Keratinocyte (primary cell): ENCODE results near the gene INPP5K. TPM values are rescaled to one million over a fixed set of nuclear protein-coding genes. Genes with fewer than 3 reads are reported as not detected.

Experiments used
- DNase-seq: peaks from one replicate; pipeline ENCODE4 v3.0.0-alpha.2; 2011; ENCODE audit warnings: low read depth, missing footprints, low spot score
- FAIRE-seq: peaks from 2 replicates; lab custom pipeline; 2011; peaks lifted over from hg19 to GRCh38; lab: Jason Lieb, UNC
- H2AFZ ChIP-seq: 2 replicates; pipeline ENCODE4 v1.6.0; 2012; ENCODE audit warnings: low read length, control low read depth, inconsistent platforms; ENCODE audit not compliant: control insufficient read depth
- H3K27ac ChIP-seq: 2 replicates; pipeline ENCODE4 v1.5.1; 2011; ENCODE audit warnings: low read length; ENCODE audit not compliant: control insufficient read depth, insufficient read depth
- H3K27me3 ChIP-seq: 3 replicates; pipeline ENCODE4 v1.6.0; 2011; ENCODE audit warnings: low read length; ENCODE audit not compliant: control insufficient read depth, insufficient read depth; ENCODE audit errors: extremely low read depth
- H3K36me3 ChIP-seq, 2 experiments: 2 replicates in 1 of 2; 3 replicates in 1 of 2; pipeline ENCODE4 v1.5.1; 2011; ENCODE audit warnings: low read length in 2 of 2, mild to moderate bottlenecking in 1 of 2; ENCODE audit not compliant: control insufficient read depth in 2 of 2, insufficient read depth in 2 of 2; ENCODE audit errors: extremely low read depth in 1 of 2
- H3K4me1 ChIP-seq: 3 replicates; pipeline ENCODE4 v1.5.1; 2011; ENCODE audit warnings: low read length; ENCODE audit not compliant: control insufficient read depth, insufficient read depth; ENCODE audit errors: extremely low read depth
- H3K4me2 ChIP-seq: 3 replicates; pipeline ENCODE4 v1.6.0; 2011; ENCODE audit warnings: low read depth, low read length; ENCODE audit not compliant: control insufficient read depth, insufficient read depth; ENCODE audit errors: extremely low read depth
- H3K4me3 ChIP-seq, 3 experiments: fragments of 200-600 bp in 1 of 3; sonication (generic) in 1 of 3; 2 replicates in 2 of 3; 3 replicates in 1 of 3; pipeline ENCODE4 v1.5.1; 2011 to 2016; ENCODE audit warnings: low read length in 3 of 3, mild to moderate bottlenecking in 3 of 3, control low read depth in 2 of 3, inconsistent platforms in 1 of 3, low read depth in 1 of 3, mixed read lengths in 1 of 3, mixed run types in 1 of 3, moderate library complexity in 1 of 3; ENCODE audit not compliant: control insufficient read depth in 2 of 3, insufficient read depth in 2 of 3; ENCODE audit errors: extremely low read depth in 1 of 3
- H3K79me2 ChIP-seq: 2 replicates; pipeline ENCODE4 v1.6.0; 2012; ENCODE audit warnings: low read length; ENCODE audit not compliant: control insufficient read depth, insufficient read depth
- H3K9ac ChIP-seq: 3 replicates; pipeline ENCODE4 v1.6.0; 2011; ENCODE audit warnings: low read length; ENCODE audit not compliant: control insufficient read depth, insufficient read depth; ENCODE audit errors: extremely low read depth
- H3K9me1 ChIP-seq: 3 replicates; pipeline ENCODE4 v1.6.0; 2011; ENCODE audit warnings: low read length; ENCODE audit not compliant: control insufficient read depth, insufficient read depth; ENCODE audit errors: extremely low read depth
- H3K9me3 ChIP-seq: 2 replicates; pipeline ENCODE4 v1.5.1; 2012; ENCODE audit warnings: low read depth, low read length; ENCODE audit not compliant: control insufficient read depth
- H4K20me1 ChIP-seq: 3 replicates; pipeline ENCODE4 v1.6.0; 2011; ENCODE audit warnings: low read length; ENCODE audit not compliant: control insufficient read depth, insufficient read depth; ENCODE audit errors: extremely low read depth
- CTCF ChIP-seq, 3 experiments: IDR thresholded peaks in 1 of 3; conservative IDR thresholded peaks in 1 of 3; optimal IDR thresholded peaks in 1 of 3; 2 replicates in 2 of 3; 3 replicates in 1 of 3; pipeline versions ENCODE3 to v1.5.1; 2011; ENCODE audit warnings: low read length in 3 of 3, mild to moderate bottlenecking in 3 of 3, moderate library complexity in 2 of 3, control low read depth in 1 of 3, inconsistent platforms in 1 of 3; ENCODE audit not compliant: insufficient read depth in 2 of 3; ENCODE audit errors: extremely low read depth in 1 of 3
- EZH2 ChIP-seq: IDR thresholded peaks from one replicate; pipeline ENCODE4 v1.6.1; 2012; ENCODE audit warnings: inconsistent platforms, mild to moderate bottlenecking, low read length, moderate library complexity
- dilution Hi-C: fragments of 300-500 bp; cut with MboI; formaldehyde crosslinking; loops from one replicate; pipeline ENCODE4 v1.7.0; 2020; ENCODE audit warnings: low sequenced_read_pairs; ENCODE audit not compliant: extremely low pct_ligation_motif_present
- polyA plus RNA-seq, 5 experiments: library from polyadenylated mRNA; depleted of rRNA in 3 of 5; stranded (reverse) in 3 of 5; stranded (forward) in 1 of 5; unstranded in 1 of 5; fragments of >200 nt; gene quantifications; 1 replicate in 1 of 5; 2 replicates in 3 of 5; 3 replicates in 1 of 5; pipeline versions ENCODE4 v1.2.1 to v1.2.3, GENCODE V29; 2011 to 2012; ENCODE audit warnings: missing spikeins in 2 of 5, low read depth in 1 of 5, low replicate concordance in 1 of 5

Gene INPP5K
- polyA plus RNA-seq, 1 donor (not counting 4 experiments of a cell fraction or from before 2014, with no cell fraction given), result 23.0 TPM

DNA sequence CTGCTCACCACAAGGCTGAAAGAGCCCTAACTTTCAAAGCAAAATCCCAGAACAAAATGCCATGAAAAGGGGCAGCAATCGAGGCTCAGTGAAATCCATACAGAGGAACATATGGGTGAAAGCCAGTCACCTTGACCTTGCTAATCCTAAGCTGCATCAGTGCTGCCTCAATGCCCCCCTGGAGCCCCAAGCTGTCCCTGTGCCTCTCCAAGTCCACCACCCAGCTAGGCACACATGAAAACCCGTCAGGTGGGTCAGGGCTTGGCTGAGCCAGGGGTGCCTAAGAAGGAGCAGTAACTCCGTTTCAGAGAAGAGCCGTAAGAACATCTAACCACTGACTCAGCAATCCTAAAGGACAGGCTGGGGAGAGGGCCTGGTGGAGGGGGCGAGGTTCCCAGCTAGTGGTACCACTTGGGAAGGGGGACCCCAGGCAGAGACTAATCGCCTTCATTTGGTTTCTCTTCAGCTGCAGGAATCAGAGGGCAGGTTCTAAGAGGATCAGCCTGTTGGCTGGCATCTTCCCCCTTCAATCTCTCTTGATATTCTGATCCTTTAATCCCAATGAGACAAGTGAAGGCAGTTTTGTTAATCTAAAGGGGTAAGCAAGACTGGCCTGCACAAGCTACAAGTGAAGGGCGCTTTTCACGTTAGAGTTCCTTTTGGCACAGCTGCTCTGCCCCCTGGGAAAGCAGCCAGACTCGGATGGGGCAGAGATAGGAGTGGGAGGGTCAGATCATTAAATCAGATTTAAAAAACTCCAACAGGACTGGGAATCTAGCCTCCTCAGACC, 38.5 kb upstream of the INPP5K start:
- peaks cover 23% of the 10 kb centered on the region for H3K4me1 ChIP-seq

DNA sequence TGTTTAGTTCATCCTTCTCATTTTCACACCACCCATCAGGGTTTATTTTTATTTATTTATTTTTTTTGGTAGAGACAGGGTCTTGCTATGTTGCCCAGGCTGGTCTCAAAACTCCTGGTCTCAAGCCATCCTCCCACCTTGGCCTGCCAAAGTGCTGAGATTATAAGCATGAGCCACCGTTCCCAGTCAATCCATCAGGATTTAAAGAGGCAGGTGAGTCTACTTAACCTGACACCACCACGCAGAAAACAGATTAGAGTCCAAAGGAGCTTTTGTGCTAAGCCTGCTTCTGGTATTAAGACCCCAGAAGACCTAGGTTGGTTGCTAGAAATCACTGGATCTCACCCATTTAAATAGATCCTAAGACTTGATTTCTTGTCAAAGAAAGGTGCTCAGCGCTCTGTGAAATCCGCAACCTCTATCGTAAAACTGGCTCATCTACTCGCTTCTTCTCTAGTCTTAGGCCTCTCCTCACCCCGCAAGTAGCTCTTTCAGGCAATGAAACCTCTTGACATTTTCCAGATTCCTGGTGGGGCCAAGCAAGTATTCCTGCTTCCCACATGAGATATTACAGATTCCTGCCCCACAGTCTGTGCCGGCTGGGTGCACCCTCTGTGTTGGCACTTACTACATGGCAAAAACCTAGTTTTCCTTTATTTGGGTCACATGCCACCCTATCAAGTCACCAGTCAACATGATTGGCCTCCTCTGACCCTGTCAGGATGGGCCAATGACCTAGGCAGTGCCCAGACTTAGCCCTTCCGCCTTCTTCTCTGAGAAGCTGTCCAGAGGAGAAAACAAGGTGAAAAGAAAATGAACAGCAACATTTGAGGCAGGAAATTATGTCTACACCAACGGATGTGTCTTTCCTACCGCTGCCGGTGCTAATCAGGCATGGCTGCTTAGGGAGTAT, 37.2 kb upstream of the INPP5K start:
- Histone ChIP-seq H3K9me3 (no peaks in the 10 kb centered on the region), H3K4me2 (no peak overlapping the region), H3K27me3 (no peaks in the 10 kb centered on the region), H3K27ac (no peak overlapping the region), H3K9ac (no peak overlapping the region), H3K79me2 (peaks cover 15% of the 10 kb centered on the region), H3K4me3 (no peak overlapping the region), H4K20me1 (peaks cover 3% of the 10 kb centered on the region), H3K4me1 (peaks cover 23% of the 10 kb centered on the region), H3K36me3 (peaks cover 19 to 46% of the 10 kb centered on the region in 2 experiments), H3K9me1 (no peaks in the 10 kb centered on the region), H2AFZ (no peak overlapping the region)
- dilution Hi-C loops, result no loop called here
- DNase-seq (no peak), FAIRE-seq (no peak)
- TF ChIP-seq EZH2 (no peak), CTCF (optimal IDR thresholded peaks at IDR 0.05 in 1 of 3, IDR thresholded peaks at IDR 0.05 in 1 of 3, conservative IDR thresholded peaks at IDR 0.05 in 1 of 3; ENCODE audit: extremely low read depth in 1 of 3, insufficient read depth in 2 of 3, low read length in 3 of 3) (no peak)

More for the DNA sequence above, 38.5 kb upstream of the INPP5K start:
- Histone ChIP-seq H3K27ac (no peak overlapping the region), H3K36me3 (peaks cover 21 to 43% of the 10 kb centered on the region in 2 experiments), H3K9ac (no peak overlapping the region), H3K9me3 (no peaks in the 10 kb centered on the region), H2AFZ (no peak overlapping the region), H3K79me2 (peaks cover 28% of the 10 kb centered on the region), H4K20me1 (peaks cover 3% of the 10 kb centered on the region), H3K4me3 (no peak overlapping the region), H3K4me2 (no peak overlapping the region), H3K9me1 (no peaks in the 10 kb centered on the region), H3K27me3 (no peaks in the 10 kb centered on the region)
- FAIRE-seq, result no peak
- TF ChIP-seq EZH2 (no peak), CTCF (optimal IDR thresholded peaks at IDR 0.05 in 1 of 3, IDR thresholded peaks at IDR 0.05 in 1 of 3, conservative IDR thresholded peaks at IDR 0.05 in 1 of 3; ENCODE audit: extremely low read depth in 1 of 3, insufficient read depth in 2 of 3, low read length in 3 of 3) (no peak)
- no peak for DNase-seq
- dilution Hi-C loops, result no loop called here
